ENCODE data around the gene RALGPS1.
"Not testable (repeated sequence)": the region's sequence is repeated elsewhere in the genome, so short reads cannot be mapped to it uniquely, and the experiment has no call there.

Gene RALGPS1

DNA sequence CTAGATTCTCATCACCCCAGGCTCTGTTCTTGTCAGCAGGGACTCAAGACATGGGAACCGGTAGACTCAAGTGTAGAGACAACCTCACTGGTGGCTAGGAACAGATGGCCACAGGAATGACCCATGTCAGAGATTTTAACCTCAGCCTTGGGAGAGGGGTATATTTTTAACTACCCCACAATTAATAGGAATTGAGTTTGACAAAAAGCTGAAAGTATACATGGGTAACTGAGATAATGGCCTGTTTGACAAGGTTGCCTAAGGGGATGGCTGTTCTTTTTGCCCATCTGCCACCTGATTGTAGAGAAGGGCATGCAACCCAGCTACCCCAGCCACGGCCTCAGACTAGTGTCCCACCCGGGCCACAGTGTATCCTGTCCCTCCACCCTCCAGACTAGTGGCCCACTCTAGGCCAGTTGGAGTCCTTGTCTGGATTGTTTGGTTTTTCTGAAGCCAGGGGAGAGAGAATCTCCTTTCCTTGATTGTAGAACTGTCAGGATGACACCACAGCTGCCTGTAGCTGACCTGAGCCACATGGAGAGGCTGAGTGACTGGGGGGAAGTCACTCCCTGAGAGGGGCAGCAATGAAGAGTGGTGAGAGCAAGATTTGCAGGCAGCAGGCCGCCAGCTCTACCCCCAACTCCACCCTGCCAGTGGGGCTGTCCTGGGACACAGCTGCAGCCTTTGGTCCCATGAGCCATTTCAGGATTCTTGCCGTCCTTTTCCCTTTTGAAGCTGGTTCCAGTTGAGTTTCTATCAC, 222.5 kb downstream of the RALGPS1 start:
- DNase-seq (ENCODE audit: low read depth in 3 of 3), result no peak

DNA sequence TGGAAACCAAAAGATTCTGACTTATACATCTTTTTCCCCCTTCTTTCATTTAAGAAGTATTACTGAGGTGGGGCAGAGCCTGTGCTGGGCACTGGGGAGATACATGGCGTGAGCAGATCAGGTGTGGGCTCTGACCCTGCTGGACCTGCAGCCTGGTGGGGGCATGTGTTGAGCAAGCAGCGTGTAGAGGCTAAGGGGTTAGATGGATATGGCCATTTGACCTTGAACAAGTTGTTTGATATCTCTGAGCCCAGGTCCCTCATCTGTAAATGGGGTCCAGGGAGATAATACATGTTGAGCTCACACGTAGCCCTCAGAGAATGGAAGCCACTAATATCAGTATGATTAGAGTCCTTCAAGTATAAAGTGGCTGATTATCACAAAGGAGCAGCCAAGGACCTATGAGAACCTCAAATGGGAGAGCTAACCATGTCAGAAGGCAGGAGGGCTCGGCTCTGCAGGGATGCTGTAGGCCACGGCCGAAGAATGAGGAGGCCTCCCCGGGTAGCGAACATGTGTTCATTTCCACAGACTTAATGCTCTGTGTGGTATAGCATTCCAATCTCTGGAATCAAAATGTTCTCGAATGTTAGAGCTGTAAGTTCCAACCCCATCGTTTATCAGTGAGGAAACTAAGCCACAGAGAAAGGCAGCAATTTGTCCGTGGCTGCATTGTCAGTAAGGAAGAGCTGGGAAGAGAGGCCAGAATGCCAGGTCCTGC, 223.2 kb downstream of the RALGPS1 start:
- no peak for DNase-seq (ENCODE audit: low read depth in 3 of 3)

DNA sequence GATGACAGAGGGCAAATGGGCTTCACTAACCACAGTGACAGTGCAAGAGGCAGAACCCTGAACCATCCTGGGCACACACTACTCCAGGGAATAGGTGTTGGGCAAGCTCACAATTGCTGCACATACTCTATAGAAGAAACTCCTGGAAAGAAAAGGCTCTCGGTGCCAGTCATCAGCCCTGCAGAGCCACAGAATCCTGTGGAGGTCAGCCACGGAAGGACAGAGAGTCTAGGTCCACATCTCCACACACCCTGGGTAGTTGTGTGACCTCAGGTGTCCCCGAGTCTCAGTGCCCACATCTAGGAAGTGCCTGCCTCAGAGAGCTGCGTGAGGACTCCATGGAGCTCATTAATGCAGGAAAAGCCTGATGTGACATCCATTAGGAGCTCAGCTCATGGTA, 223.9 kb downstream of the RALGPS1 start:
- DNase-seq (ENCODE audit: low read depth in 3 of 3), result no peak

DNA sequence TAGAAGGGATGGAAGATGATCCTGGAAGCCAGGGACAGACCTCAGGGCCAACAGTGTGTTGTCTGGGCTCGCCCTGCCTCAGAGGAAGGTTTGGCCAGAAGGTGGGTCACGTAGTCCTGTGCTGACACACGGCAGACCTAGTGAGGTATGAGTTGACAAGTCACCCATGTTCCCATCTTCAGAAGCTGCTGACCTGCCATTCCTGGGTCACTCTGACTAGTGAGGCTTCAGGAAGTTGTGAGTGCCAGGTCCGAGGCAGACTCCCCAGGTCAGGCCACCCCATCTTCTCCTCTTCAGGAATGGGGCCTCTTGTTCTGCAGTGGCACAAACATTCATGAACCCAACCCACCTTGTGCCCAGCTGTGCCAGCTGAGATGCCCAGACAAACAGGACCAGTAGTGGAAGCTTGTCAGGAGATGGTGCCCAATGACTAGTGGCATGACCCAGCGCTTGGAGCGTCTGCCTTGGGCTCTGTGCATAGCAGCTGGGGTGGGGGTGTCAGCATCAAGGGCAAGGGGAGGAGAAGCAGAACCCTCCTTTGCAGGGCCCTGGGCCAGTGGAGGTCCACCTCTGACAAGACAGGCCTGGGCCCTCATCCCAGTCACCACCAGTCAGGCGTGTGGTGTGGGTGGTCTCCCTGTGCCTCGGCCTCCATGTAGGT, 224.6 kb downstream of the RALGPS1 start:
- DNase-seq (ENCODE audit: low read depth in 3 of 3), result no peak

DNA sequence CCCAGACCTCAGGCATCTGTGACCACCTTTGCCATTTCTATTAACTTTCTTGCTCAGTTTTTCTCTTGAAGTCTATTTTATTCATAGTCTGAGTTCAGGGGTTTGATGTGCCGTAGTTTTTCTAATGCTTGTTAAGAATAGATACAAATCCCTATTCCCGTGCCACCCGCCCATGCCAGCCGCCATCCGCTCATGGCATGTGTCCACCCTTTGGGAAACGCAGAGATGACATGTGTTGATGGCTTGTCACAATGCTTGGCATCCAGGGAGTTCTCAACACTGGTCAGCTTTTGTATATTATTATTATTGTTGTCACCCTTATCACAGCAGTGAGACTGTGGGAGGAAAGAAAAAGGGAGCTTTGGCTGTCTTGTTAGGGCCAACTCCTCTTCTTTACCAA, 225.2 kb downstream of the RALGPS1 start:
- DNase-seq (ENCODE audit: low read depth in 3 of 3), result no peak

DNA sequence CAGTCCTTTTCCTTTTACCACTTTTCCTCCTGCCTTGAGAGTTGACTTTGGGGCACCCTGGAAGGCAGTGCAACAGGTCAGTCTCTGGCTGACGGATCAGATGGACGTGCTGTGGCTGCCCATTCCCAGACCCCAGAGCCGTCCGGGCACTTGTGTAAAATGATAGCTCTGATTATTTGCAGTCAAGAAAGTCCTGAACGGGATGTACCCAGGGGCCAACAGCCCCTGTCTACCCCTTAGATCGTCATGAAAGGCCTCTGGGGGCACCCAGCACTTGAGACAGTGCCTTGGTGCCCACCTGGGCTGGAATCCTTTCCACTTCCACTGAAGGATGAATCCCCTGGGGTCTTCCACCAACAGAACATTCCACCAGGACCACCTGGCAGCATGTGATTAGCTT, 225.6 kb downstream of the RALGPS1 start:
- no peak for DNase-seq (ENCODE audit: low read depth in 3 of 3)

DNA sequence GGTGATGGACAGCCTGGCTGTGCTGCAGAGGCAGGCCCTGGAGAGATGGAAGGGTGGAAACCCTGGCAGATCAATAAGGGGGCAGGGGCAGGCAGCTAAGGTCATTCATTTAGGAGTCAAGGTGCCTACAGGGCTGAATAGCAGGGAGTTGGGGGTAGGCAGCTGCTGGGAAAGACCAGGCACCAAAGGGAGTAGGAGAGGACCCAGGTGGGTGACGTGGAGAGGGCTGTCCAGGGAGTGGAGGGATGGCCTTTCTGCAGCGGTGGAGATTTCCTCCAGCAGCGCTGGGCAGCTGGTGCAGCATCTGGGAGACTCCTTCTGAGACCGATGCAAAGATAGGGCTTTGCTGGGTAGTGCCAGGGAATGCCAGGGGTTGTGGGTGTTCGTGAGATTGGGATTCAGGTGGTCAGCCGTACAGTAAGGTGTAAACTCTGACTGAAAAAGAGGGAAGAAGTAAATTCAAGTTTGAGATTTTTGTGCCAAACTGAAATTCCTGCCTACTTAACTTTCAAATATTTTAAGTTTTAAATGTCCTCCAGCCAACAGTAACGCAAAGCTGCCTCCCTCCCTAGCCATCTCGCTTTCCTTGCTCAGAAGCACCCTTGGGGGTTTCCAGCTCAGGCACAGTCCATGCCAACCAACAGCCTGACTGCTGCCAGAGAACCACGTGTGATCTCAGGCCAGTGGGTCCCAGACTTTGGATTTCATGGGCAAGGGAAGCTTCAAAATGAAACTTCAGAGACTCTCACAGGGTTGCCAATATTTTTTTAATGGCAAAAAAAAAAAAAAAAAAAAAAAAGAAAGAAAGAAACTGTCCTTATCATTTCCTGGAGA, 226.5 kb downstream of the RALGPS1 start:
- DNase-seq (ENCODE audit: low read depth in 3 of 3), result no peak

DNA sequence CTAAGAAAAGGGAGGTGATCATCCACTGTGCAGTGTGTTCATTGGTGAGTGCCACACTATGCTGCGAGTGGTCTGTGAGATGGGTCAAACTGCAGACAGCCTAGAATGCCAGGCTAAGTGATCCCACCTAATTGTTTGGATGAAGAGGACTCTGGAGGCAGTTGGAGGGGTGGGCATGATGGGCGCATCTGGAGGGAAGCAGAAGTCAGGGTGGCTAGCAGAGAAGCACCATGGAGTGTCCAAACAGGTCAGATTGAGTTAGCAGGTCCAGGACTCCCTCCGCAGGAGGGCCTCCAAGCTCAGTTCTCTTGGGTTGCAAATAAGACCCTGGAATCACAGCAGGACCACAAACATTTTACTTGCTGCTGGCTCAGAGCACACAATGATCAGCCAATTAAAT, 227.7 kb downstream of the RALGPS1 start:
- no peak for DNase-seq (ENCODE audit: low read depth in 3 of 3)

DNA sequence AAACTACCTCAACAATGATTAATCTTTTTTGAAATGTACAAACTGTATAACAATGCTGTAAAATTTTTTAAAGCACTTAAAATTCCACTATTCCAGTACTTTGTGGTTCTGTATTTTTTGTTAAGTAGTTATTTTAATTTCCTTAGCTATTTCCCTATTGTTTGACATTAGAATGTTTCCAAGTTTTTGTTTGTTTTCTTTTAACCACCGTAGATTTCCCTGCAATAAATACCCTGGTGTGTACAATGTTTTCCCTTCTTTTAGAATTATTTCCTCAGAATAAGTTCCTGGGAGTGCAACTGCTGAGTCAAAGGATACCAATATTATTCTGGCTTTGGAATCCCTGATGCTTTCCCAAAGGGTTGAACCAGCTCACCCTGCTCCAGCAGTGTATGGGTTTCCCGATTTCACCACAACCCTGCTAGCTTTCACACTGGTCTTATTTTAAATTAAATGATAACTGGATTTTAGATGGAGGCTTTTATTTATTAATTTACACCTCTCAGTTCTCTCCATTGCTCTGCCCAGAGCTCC, 228.4 kb downstream of the RALGPS1 start:
- no peak for DNase-seq (ENCODE audit: low read depth in 3 of 3)

DNA sequence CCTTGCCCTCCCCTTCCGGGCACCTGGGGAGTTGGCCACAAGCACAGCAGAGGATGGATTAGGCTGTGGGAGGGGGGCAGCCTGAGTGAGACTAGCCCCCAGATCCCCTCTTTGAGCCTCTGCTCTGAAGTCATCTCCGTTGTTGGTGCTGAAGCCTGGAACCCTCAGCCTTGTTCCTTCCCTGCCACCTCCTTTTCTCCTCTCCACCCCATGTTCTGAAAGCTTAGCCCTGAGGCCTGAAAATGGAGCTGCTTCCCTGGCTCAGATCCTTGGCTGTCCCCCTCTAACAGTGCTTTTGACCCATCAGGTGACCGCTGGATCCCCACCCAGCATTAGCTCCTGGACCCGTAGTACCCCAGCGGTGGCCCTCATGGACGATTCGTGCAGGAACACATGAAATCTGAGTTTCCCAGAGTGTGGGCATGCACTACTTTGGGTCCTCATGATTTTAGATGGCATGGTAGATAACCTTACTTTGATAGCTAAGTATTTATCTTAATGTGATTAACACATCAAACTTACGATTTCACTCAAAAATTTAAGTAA, 229.4 kb downstream of the RALGPS1 start:
- DNase-seq (ENCODE audit: low read depth in 3 of 3), result no peak

DNA sequence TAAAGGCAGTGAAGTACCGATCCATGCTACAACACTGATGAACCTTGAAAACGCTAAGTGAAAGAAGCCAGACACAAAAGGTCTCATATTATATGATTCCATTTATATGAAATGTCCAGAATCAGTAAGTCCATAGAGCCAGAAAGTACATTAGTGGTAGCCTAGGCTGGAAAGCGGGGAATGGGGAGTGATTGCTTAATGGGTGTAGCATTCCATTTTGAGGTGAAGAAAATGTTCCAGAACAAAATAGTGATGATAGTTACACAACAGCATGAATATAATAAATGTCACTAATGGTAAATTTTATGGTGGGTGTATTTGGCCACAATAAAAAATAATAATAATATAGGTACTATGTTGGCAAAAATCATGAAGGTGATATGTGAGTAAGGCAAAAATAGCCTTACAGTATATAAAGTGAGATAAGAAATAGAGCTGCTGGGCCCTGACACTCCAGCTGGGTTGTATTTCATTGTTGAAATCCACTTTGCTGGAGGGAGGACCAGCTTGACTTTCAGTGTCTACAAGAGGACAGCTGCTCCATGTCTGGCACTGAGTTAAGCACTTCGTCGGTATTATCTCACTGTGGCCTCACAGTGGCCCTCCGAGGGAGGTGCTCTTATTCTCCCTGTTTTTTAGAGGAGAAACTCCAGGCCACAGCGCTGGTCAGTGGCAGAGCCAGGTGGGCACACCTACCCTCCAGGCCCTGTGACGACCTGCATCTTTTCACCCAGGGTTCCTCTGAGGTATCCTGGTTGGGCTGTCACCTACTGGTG, 230.3 kb downstream of the RALGPS1 start:
- no peak for DNase-seq (ENCODE audit: low read depth in 3 of 3)

DNA sequence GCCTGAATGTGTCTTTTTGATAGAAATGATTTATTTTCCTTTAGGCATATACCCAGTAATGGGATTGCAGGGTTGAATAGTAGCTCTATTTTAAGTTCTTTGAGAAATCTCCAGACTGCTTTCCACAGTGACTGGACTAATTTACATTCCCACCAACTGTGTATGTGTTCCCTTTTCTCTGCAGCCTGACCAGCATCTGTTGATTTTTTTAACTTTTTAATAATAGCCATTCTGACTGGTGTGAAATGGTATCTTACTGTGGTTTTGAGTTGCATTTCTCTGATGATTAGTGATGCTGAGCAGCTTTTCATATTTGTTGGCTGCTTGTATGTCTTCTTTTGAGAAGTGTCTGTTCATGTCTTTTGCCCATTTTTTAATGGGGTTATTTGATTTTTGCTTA, 232.3 kb downstream of the RALGPS1 start:
- not testable (repeated sequence) for DNase-seq (ENCODE audit: low read depth in 3 of 3)

DNA sequence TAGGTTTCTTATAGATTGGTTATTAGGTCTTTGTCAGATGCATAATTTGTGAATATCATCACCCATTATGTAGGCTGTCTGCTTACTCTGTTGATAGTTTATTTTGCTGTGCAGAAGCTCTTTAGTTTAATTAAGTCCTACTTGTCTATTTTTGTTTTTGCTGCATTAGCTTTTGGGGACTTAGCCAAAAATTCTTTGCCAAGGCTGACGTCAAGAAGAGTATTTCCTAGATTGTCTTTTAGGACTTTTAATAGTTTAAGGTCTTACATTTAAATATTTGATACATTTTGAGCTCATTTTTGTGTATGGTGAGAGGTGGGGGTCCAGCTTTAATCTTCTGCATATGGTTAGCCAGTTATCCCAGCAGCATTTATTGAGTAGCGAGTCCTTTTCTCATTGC, 232.7 kb downstream of the RALGPS1 start:
- no peak for DNase-seq (ENCODE audit: low read depth in 3 of 3)

DNA sequence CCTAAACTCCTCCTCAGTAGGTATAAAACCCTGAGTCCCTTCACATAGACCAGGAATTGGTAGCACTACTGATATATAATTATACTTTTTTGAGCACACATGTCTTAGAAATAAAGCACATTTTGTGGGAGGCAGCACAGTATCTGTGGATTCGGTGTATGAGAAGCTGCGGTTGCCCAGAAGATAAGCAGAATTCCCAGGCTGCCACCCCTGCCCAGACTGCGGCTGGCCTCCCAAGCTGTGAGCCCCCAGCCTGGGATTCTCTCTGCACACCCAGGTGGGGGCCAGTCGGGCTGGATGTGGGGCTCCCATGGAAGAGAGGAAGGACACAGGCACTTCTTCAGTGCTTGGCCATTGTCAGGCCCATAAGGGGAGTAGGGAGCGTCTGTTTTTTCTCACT, 233.4 kb downstream of the RALGPS1 start:
- no peak for DNase-seq (ENCODE audit: low read depth in 3 of 3)

DNA sequence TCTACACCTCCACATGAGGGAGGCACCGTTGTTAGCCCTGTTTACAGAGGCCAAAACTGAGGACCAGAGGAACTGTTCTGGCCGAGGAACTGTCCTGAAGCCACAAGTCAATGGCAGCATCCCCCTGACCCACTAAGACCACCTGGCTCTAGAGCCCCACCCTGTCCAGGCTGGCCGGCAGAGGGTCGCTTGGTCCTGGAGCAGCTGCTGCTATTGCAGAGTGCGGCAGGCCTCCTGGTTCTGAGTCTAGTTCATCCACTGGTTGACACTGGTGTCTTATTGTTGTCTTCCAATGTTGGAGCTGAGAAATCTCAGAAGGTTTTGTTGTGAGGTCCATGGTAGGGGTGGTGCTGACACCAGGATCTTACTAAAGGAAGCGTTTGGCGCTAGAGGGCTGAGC, 234.4 kb downstream of the RALGPS1 start:
- no peak for DNase-seq (ENCODE audit: low read depth in 3 of 3)

DNA sequence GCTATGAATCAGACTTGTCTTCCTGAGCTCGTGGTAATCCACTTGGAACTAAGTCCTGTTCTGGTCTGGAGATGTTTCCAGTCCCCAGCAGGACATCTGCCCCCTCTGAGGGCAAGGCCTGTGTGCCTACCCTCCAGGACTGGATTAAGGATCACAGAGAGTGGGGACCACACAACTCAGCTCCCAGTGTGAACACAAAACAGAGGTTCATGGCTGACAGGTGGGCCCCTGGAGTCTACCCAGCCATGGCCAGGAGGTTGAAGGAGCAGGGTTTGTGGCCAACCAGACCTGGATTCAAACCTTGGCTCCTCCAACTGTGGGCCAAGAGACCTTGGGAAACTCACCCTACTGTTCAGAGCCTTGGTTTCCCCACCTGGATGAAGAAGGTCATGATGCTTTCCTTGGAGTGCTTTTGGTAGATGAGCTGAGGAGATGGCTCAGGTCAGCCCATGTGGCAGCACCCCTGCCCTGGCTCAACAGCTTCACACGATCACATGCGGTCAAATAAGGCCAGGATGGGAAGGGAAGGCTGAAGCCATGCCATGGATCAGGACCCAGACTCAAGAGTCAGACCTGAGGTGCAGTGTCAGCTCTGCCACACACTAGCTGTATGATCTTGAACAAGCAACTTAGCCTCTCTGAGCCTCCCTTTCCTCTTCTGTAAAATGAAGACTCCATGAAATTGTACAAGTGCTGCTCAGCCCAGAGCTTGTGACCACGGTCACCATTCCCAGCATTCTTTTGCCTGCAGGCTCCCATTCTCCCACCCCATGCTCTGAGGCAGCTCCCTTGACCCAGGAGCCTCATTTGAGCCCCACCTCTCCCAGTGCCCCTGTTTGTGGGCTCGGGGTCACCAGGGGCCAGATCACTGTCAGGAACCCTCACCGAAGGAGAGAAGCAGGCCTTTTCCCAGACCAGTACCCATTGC, 235.1 kb downstream of the RALGPS1 start:
- DNase-seq (ENCODE audit: low read depth in 3 of 3), result no peak

DNA sequence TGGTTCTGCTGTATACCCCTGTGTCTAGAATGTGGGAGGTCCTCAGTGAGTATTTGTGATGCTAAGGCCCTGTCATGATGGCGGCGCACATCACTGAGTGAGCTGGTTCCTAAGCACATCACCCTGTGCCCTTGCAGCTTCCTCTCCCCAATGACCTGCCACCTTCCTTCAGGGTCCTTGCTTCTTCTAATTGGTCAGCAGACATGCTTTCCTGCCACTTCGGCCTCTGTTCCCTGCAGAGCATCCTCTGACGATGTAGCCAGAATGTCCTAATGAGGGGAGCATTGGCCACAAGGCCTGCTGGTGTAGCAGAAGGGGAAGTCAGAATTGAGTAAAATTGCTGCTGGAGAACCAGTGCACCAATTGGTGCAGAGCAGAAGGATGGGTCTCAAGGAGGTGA, 238.9 kb downstream of the RALGPS1 start:
- DNase-seq (ENCODE audit: low read depth in 3 of 3), result no peak

DNA sequence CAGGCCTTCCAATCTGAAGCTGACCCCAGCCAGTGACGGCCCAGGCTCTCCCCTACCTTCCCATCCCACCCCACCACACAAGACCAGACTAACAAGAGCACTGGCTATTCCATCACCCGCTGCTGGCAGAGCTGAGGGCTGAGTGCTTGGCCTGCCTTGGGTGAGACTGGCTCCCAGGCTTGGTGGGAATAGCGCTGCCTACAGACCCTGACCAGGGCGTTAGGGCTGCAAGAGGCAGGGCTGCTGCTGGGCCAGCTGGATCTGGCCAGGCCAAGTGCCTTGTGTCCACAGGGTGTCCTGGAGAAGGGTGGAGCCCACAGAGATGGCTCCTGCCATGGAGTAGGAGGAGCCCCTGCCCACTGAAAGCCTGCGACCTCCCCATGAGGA, 239.4 kb downstream of the RALGPS1 start:
- DNase-seq (ENCODE audit: low read depth in 3 of 3), result no peak

DNA sequence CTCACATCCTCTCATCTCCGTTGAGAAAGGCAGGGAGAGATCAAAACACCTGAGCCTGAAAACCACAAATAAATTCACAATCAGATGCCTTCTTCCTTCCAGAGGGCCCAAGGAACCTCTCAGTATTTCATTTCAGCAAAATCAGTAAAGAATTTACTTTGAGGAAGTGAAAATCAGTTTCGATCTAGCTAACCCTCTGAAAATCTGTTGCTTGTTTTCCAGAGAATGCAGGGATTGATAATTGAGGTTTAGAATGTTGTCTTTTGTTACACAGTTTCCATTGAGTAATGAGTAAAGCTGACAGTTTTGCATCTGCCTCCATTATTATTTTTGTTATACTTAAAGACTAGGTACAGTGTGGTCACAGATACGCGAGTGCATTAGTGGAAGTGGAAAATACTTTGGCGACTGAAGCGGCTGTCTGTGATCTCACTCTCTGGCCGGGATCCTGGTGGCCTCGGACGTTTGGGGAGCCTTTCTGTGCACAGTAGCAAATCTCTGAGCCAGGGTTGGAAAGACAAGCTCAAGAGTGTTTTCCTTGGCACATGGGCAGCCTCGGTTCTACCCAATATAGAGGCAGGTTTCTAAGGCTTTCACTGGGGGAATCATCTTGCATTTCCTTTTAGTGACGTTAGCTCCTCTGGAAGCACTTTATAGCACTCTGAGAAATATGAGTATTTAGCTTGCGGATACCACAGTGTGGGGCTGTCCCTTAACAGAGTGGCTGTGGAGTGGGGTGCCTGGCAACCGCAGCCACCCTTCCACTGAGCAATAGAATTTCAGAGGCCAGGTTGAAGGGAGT, 240.0 kb downstream of the RALGPS1 start:
- DNase-seq (ENCODE audit: low read depth in 3 of 3), result no peak
